ENCODE data around the gene TBC1D22B.
"Not testable (repeated sequence)": the region's sequence is repeated elsewhere in the genome, so short reads cannot be mapped to it uniquely, and the experiment has no call there.

Gene TBC1D22B

GRCh38 chr6:37319856-37320480 lies 62.4 kb downstream of the TBC1D22B start:
- no peak overlapping the region for H3K9ac ChIP-seq (ENCODE audit: low read depth, low read length)
- H3K4me1 ChIP-seq (ENCODE audit: control insufficient read depth, insufficient read depth, low read length), result no peaks in the 10 kb centered on the region
- H3K4me3 ChIP-seq (ENCODE audit: low read depth, low read length), result no peak overlapping the region
- no peaks in the 10 kb centered on the region for H3K9me3 ChIP-seq (ENCODE audit: control insufficient read depth, insufficient read depth, low read length)
- H3K36me3 ChIP-seq (ENCODE audit: control insufficient read depth, insufficient read depth, low read length), result peaks cover 45% of the 10 kb centered on the region
- no peaks in the 10 kb centered on the region for H3K27me3 ChIP-seq (ENCODE audit: control insufficient read depth, insufficient read depth, low read length)

- Histone ChIP-seq H3K4me3 (ENCODE audit: low read depth, low read length) (no peak overlapping the region), H3K9me3 (ENCODE audit: control insufficient read depth, insufficient read depth, low read length) (no peaks in the 10 kb centered on the region), H3K4me1 (ENCODE audit: control insufficient read depth, insufficient read depth, low read length) (no peaks in the 10 kb centered on the region), H3K27me3 (ENCODE audit: control insufficient read depth, insufficient read depth, low read length) (no peaks in the 10 kb centered on the region), H3K9ac (ENCODE audit: low read depth, low read length) (no peak overlapping the region), H3K36me3 (ENCODE audit: control insufficient read depth, insufficient read depth, low read length) (peaks cover 42% of the 10 kb centered on the region)
Measured at GRCh38 chr6:37320646-37321045, 63.1 kb downstream of the TBC1D22B start.

GRCh38 chr6:37321101-37321500 lies 63.5 kb downstream of the TBC1D22B start:
- Histone ChIP-seq H3K9me3 (ENCODE audit: control insufficient read depth, insufficient read depth, low read length) (no peaks in the 10 kb centered on the region), H3K4me1 (ENCODE audit: control insufficient read depth, insufficient read depth, low read length) (no peaks in the 10 kb centered on the region), H3K36me3 (ENCODE audit: control insufficient read depth, insufficient read depth, low read length) (peaks cover 37% of the 10 kb centered on the region), H3K27me3 (ENCODE audit: control insufficient read depth, insufficient read depth, low read length) (no peaks in the 10 kb centered on the region), H3K9ac (ENCODE audit: low read depth, low read length) (no peak overlapping the region), H3K4me3 (ENCODE audit: low read depth, low read length) (no peak overlapping the region)

GRCh38 chr6:37321516-37322415 lies 64.2 kb downstream of the TBC1D22B start:
- Histone ChIP-seq H3K36me3 (ENCODE audit: control insufficient read depth, insufficient read depth, low read length) (peaks cover 30% of the 10 kb centered on the region), H3K4me1 (ENCODE audit: control insufficient read depth, insufficient read depth, low read length) (no peaks in the 10 kb centered on the region), H3K4me3 (ENCODE audit: low read depth, low read length) (no peak overlapping the region), H3K9me3 (ENCODE audit: control insufficient read depth, insufficient read depth, low read length) (no peaks in the 10 kb centered on the region), H3K27me3 (ENCODE audit: control insufficient read depth, insufficient read depth, low read length) (no peaks in the 10 kb centered on the region), H3K9ac (ENCODE audit: low read depth, low read length) (no peak overlapping the region)

- Histone ChIP-seq H3K36me3 (ENCODE audit: control insufficient read depth, insufficient read depth, low read length) (peaks cover 16% of the 10 kb centered on the region), H3K27me3 (ENCODE audit: control insufficient read depth, insufficient read depth, low read length) (no peaks in the 10 kb centered on the region), H3K9ac (ENCODE audit: low read depth, low read length) (no peak overlapping the region), H3K9me3 (ENCODE audit: control insufficient read depth, insufficient read depth, low read length) (no peaks in the 10 kb centered on the region), H3K4me1 (ENCODE audit: control insufficient read depth, insufficient read depth, low read length) (no peaks in the 10 kb centered on the region), H3K4me3 (ENCODE audit: low read depth, low read length) (no peak overlapping the region)
Measured at GRCh38 chr6:37323580-37323979, 66.0 kb downstream of the TBC1D22B start.

- H3K9ac ChIP-seq (ENCODE audit: low read depth, low read length), result no peak overlapping the region
- peaks cover 15% of the 10 kb centered on the region for H3K36me3 ChIP-seq (ENCODE audit: control insufficient read depth, insufficient read depth, low read length)
Measured at GRCh38 chr6:37324131-37325033, 66.8 kb downstream of the TBC1D22B start.

GRCh38 chr6:37330345-37330744 lies 72.8 kb downstream of the TBC1D22B start:
- H3K4me1 ChIP-seq (ENCODE audit: control insufficient read depth, insufficient read depth, low read length); H3K27me3 ChIP-seq (ENCODE audit: control insufficient read depth, insufficient read depth, low read length); H3K9ac ChIP-seq (ENCODE audit: low read depth, low read length); H3K9me3 ChIP-seq (ENCODE audit: control insufficient read depth, insufficient read depth, low read length); H3K4me3 ChIP-seq (ENCODE audit: low read depth, low read length): not testable (repeated sequence)
- peaks cover 11% of the 10 kb centered on the region for H3K36me3 ChIP-seq (ENCODE audit: control insufficient read depth, insufficient read depth, low read length)

More at GRCh38 chr6:37324131-37325033, 66.8 kb downstream of the TBC1D22B start:
- no peak overlapping the region for H3K4me3 ChIP-seq (ENCODE audit: low read depth, low read length)
- H3K4me1 ChIP-seq (ENCODE audit: control insufficient read depth, insufficient read depth, low read length), result no peaks in the 10 kb centered on the region
- H3K9me3 ChIP-seq (ENCODE audit: control insufficient read depth, insufficient read depth, low read length), result no peaks in the 10 kb centered on the region
- H3K27me3 ChIP-seq (ENCODE audit: control insufficient read depth, insufficient read depth, low read length), result no peaks in the 10 kb centered on the region

GRCh38 chr6:37331047-37331446 lies 73.5 kb downstream of the TBC1D22B start:
- no peaks in the 10 kb centered on the region for H3K9me3 ChIP-seq (ENCODE audit: control insufficient read depth, insufficient read depth, low read length)
- no peak overlapping the region for H3K4me3 ChIP-seq (ENCODE audit: low read depth, low read length)
- H3K4me1 ChIP-seq (ENCODE audit: control insufficient read depth, insufficient read depth, low read length), result no peaks in the 10 kb centered on the region
- no peaks in the 10 kb centered on the region for H3K27me3 ChIP-seq (ENCODE audit: control insufficient read depth, insufficient read depth, low read length)
- H3K36me3 ChIP-seq (ENCODE audit: control insufficient read depth, insufficient read depth, low read length), result peaks cover 11% of the 10 kb centered on the region
- H3K9ac ChIP-seq (ENCODE audit: low read depth, low read length), result no peak overlapping the region

- Histone ChIP-seq H3K27me3 (ENCODE audit: control insufficient read depth, insufficient read depth, low read length) (no peaks in the 10 kb centered on the region), H3K9ac (ENCODE audit: low read depth, low read length) (no peak overlapping the region), H3K4me3 (ENCODE audit: low read depth, low read length) (no peak overlapping the region), H3K9me3 (ENCODE audit: control insufficient read depth, insufficient read depth, low read length) (no peaks in the 10 kb centered on the region), H3K4me1 (ENCODE audit: control insufficient read depth, insufficient read depth, low read length) (no peaks in the 10 kb centered on the region), H3K36me3 (ENCODE audit: control insufficient read depth, insufficient read depth, low read length) (peaks cover 11% of the 10 kb centered on the region)
Measured at GRCh38 chr6:37332894-37333293, 75.3 kb downstream of the TBC1D22B start.

GRCh38 chr6:37334047-37334446 lies 76.5 kb downstream of the TBC1D22B start:
- Histone ChIP-seq H3K36me3 (ENCODE audit: control insufficient read depth, insufficient read depth, low read length) (peaks cover 11% of the 10 kb centered on the region), H3K4me3 (ENCODE audit: low read depth, low read length) (no peak overlapping the region), H3K9ac (ENCODE audit: low read depth, low read length) (no peak overlapping the region), H3K4me1 (ENCODE audit: control insufficient read depth, insufficient read depth, low read length) (no peaks in the 10 kb centered on the region), H3K27me3 (ENCODE audit: control insufficient read depth, insufficient read depth, low read length) (no peaks in the 10 kb centered on the region), H3K9me3 (ENCODE audit: control insufficient read depth, insufficient read depth, low read length) (no peaks in the 10 kb centered on the region)

GRCh38 chr6:37338317-37338716 lies 80.7 kb downstream of the TBC1D22B start:
- H3K36me3 ChIP-seq (ENCODE audit: control insufficient read depth, insufficient read depth, low read length); H3K4me3 ChIP-seq (ENCODE audit: low read depth, low read length); H3K4me1 ChIP-seq (ENCODE audit: control insufficient read depth, insufficient read depth, low read length): not testable (repeated sequence)

More at GRCh38 chr6:37338317-37338716, 80.7 kb downstream of the TBC1D22B start:
- H3K9ac ChIP-seq (ENCODE audit: low read depth, low read length); H3K27me3 ChIP-seq (ENCODE audit: control insufficient read depth, insufficient read depth, low read length); H3K9me3 ChIP-seq (ENCODE audit: control insufficient read depth, insufficient read depth, low read length): not testable (repeated sequence)
